Peyer's patch (tissue), 4 donors: ENCODE data around the gene SH3YL1.

Experiments used
- POLR2A ChIP-seq, 2 donors: fragments of 450-650 bp; IDR thresholded peaks; one replicate each; pipeline ENCODE4 v1.5.1; 2017; ENCODE audit warnings: antibody characterized with exemption in 2 of 2, mild to moderate bottlenecking in 2 of 2, moderate library complexity in 2 of 2
- TF ChIP-seq, protein P1 (sequence below), 6 experiments: fragments of 450-650 bp in 4 of 6; fragments of 200-600 bp in 2 of 6; sonication (generic) in 1 of 6; IDR thresholded peaks; one replicate each; pipeline ENCODE4 v1.5.1; 2017 to 2019; ENCODE audit warnings: antibody characterized with exemption in 6 of 6, mild to moderate bottlenecking in 3 of 6, moderate library complexity in 1 of 6

DNA sequence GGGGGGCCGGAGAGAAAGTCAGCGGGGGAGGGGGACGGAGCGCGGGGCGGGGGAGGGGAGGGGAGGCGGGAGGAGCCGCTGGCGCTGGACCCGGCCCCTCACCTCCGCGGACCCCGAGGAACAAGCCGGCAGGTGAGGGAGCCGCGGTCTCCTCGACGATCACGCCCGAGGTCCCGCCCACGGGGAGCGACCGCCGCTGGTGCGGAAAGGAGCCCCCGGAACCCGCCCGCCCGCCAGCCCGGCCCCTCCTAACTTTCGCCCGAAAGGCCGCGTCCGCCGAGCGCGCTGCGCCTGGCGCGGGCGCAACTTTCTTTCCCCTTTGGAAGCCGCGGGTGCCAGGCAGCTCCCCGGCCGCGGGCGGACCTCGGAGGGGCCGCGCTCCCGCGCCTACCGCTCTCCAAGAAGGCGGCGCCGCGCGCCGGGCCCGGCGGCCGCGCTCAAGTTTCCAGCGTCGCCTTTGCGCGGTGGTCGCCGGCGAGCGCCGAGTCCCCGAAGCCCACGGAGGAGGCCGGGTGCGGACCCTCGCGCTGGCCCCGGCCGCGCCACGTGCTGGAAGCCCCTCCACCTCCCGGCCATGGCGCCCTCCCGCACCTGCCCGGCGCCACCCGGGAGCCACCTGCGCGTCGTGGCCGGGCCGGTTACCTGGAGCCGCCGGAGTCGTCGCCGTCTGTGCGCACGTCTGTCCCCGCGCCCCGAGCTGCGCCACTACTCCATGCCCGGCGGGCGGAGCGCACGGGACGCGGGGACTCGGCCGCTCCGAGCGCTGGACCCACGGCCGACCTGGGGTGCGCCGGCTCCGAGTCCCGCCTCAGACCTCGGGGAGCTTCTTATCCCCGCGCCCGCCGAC, 24.3 kb upstream of the SH3YL1 start, which contains the start of gene ALKAL2:
- no peak for TF ChIP-seq POLR2A (IDR thresholded peaks at IDR 0.05)
- TF ChIP-seq, protein P1, sequence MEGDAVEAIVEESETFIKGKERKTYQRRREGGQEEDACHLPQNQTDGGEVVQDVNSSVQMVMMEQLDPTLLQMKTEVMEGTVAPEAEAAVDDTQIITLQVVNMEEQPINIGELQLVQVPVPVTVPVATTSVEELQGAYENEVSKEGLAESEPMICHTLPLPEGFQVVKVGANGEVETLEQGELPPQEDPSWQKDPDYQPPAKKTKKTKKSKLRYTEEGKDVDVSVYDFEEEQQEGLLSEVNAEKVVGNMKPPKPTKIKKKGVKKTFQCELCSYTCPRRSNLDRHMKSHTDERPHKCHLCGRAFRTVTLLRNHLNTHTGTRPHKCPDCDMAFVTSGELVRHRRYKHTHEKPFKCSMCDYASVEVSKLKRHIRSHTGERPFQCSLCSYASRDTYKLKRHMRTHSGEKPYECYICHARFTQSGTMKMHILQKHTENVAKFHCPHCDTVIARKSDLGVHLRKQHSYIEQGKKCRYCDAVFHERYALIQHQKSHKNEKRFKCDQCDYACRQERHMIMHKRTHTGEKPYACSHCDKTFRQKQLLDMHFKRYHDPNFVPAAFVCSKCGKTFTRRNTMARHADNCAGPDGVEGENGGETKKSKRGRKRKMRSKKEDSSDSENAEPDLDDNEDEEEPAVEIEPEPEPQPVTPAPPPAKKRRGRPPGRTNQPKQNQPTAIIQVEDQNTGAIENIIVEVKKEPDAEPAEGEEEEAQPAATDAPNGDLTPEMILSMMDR (IDR thresholded peaks at IDR 0.05): no peak
